Measurements from ENCODE around the gene POLE.

The POLE gene

DNA sequence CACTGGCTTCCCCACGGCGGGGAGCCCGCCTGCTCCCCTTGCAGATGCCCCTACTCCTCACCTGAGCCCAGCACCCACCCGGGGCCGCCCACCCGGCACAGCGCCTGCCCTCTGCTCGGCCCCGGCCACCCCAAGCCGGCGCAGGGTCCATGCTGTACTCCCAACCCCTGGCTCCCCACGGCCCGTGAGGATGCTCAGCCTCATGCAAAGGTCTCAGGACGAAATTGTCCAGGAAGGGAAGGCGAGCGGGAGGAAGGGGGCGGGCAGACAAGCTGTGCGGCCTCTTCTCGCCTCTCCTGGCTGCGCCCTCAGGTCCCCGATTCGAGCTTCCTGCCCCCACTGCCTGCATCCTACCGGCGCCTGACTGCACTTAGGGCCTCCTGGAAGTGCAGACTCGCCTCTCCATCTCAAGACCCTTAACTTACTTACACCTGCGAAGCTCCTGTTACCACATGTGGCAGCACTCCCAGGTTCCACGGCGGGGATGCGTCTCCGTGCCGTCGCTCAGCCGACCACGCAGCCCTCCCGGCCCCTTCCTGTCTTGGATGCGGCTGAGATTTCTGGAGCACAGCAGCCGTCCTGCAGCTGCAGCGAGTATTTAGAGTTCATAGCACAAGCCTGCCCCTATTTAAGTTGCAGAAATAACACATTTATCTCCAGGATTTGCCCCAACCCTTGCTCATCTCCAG lies 94.7 kb downstream of the POLE start:
- no peak for DNase-seq

DNA sequence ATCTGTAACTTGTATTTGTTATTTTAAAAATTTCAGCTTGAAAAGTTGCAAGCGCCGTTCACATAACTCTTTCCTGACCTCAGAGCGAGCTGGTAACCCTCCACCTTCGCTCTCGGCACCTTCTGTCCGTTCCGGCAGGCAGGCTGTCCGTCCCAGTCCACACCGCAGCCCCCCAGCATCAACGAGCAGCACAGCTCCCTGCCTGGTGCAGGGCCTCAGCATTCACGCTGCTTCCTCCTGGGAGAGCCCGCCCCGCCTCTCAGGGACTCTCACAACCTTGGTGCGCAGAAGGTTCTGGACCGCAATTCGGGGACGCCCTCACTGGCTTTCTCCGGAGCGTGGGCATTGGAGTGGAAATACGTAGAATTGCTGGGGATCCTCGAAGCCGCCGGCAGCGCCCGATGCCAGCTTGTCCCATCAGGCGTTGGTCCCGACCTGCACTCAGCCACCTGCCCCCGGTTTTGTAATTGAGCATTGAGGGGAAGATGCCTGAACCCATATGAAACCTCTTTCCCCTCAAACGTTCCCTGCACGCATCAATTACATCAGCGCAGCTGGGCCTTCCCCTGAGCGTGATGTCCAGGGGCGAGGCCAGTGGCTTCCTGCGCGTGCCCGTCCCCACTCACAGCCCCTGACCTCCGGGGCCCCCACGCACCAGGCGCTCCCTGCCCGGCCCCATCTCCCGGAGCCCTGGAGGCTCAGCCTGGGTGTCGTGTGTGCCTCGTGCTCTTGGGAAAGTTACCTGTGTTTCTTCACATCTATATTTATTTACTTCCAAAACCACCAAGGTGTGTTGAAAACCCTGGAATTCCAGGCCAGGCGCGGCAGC lies 95.8 kb downstream of the POLE start:
- no peak for DNase-seq

DNA sequence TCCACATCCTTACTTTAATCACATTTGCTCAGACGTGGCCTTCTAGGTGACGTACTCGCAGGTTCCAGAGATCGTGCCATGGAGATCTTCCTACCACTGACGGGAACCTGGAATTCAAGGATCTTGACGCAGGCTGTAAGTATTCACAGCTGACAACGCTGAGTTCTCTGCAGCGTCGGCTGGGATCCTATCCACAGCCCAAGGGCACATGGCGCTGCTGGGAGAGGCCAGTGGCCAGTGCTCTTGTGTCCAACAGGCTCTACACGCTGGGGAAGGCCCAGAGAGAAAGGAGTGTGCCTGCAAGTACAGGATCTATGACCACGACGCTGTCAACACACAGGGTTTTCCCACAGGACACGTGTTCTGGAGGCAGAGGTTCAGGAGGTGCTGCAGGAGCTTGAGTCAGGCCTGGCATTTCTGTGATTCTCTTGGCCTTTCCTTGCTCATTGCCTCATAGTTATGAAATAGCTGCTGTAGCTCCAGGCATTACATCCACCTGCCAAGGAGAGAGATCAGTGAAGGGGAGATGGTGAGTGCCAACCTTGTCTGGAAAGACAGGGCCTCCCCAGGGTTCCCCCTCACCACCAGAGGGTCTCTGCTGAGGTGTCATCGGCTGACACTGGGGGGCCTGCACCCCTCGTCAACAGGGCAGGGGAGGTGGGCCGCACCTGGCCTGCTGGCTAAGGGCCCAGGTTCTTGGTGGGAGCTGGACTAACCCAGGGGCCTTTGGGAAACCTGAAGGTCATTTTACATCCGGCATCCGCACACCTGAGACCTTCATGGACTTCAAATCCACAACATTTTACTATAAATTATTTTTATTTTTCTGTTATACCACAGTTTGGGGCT lies 98.1 kb downstream of the POLE start:
- DNase-seq: no peak

DNA sequence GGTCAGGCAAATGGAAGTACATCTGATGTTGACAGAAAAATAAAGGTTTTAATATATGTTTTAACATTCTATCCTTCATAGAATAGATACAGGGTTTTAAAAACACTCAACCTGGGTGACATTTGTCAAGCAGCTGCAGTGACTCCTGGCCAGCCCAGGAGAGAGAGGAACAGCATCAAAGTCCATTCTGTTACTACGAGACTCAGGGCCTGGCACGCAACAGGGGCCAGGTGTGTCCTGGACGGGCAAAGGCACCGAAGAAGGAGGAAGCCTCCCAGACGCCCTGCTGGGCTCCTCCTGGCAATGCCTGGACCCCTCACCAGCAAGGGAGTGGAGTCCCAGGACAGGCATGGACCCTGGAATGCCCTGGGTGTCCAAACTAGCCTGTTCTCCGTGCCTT lies 98.8 kb downstream of the POLE start:
- no peak for DNase-seq

DNA sequence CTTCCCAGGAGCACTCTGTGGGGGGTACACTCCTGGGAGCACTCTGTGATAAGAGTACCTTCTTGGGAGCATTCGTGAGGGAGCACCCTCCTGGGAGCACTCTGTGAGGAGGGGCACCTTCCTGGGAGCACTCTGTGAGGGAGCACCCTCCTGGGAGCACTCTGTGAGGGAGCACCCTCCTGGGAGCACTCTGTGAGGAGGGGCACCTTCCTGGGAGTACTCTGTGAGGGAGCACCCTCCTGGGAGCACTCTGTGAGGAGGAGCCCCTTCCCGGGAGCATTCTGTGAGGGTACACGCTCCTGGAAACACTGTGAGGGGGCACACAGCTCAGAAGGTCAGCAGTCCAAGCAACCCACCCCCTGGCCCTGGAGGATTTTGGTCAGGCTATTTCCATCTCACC lies 99.4 kb downstream of the POLE start:
- DNase-seq: no peak

DNA sequence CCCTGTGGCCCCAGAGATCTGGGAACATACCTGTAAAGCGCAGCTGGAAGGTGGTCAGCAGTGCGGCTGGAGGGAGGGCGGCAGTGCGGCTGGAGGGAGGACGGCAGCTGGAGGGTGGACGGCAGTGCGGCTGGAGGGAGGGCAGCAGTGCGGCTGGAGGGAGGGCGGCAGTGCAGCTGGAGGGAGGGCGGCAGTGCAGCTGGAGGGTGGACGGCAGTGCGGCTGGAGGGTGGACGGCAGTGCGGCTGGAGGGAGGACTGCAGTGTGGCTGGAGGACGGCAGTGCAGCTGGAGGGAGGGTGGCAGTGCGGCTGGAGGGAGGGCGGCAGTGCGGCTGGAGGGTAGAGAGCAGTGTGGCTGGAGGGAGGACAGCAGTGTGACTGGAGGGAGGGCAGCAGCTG lies 100.2 kb downstream of the POLE start:
- DNase-seq: no peak

DNA sequence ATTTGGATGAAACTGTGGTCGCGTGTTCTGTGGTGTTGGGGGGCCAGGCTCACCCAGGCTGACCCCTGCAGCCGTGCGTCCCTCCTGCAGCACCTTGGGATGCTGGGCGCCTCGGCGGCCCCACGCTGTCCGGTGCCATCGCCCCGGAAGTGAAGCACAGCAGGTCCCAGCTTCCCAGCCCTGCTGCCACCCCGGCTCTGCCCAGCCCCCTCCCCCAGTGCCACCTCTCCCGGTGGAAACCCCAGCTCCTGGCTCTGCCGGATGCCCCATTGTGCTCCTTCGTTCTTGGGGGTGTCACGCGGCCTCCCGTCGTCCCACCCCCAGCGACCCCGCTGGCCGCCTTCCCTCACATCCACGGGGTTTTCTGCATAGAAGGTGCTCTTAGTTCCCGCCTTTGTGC lies 102.0 kb downstream of the POLE start:
- DNase-seq: no peak

DNA sequence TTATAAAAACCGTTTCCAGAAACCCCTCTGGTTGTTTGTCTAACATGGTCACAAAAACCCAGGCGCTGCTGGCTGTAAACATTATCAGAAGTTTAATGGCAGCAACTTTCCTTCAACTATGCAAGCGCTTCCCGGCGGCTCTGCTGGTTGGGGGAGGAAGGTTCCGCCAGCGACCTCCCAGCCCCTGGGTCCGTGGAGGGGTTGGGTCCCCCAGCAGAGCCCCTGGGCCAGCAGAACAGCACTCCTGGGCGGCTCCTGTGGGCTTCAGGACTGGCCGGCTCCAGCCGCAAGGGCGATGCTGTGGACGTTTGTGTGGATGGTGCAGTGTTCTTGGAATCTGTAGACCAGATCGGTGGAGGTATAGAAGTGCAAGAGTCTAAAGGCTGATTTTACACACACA lies 102.7 kb downstream of the POLE start:
- no peak for DNase-seq

DNA sequence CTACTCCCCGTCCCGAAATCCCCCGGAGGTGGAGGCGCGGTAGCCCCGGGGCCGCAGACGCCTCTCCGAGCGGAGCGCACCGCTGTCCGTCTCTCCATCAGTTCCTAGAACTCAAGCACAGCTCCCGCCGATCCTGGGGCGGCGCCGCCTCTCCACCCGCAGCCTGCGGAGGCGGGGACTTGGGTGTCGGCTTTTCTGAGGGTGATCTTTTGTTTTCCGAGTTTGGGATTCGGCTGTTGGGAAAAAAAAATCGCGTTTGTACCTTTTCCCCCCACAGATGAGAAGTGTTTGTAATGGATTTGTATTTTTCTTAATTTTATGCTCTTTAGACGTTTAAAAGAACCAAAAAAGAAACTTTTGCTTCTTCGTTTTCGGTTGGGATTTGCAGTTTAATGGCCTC lies 103.4 kb downstream of the POLE start:
- DNase-seq: no peak

DNA sequence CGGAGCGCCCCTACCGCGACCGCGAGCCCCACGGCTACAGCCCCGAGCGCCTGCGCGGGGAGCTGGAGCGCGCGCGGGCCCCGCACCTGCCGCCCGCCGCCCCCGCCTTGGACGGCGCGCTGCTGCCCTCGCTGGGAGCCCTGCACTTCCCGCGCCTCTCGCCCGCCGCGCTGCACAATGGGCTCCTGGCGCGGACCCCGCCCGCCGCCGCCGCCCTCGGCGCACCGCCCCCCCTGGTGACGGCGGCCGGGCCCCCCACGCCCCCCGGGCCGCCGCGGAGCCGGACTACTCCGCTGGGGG lies 103.8 kb downstream of the POLE start:
- no peak for DNase-seq

DNA sequence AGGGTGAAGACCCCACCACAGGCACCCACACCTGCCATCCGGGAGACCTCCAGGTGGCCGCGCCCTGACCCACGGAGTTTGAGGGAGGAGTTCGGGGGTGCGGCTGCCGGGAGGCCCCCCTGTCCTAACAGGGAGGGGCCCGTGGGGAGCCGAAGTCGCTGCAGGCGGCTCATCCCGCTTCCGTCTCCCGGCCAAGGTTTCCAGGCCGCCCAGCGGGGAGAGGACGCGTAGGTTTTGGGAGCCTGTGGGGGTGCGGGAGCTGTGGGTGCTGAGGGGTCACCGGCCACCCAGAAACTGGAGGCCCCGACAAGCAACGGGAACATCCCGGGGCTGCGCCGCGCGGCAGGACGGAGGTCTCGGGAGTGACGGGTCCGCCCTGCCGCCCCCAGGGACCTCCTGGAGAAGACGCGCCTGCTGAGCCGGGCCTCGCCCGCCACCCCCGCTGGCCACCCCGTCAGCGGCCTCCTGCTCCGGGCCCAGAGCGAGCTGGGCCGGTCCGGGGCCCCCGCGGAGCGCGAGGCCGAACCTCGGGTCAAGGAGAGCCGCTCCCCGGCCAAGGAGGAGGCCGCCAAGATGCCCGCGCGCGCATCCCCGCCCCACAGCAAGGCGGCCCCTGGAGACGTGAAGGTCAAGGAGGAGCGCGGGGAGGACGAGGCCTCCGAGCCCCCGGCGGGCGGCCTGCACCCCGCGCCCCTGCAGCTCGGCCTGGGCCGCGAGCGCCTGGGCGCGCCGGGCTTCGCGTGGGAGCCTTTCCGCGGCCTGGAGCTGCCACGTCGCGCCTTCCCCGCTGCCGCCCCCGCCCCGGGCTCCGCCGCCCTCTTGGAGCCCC lies 104.3 kb downstream of the POLE start:
- DNase-seq: no peak

DNA sequence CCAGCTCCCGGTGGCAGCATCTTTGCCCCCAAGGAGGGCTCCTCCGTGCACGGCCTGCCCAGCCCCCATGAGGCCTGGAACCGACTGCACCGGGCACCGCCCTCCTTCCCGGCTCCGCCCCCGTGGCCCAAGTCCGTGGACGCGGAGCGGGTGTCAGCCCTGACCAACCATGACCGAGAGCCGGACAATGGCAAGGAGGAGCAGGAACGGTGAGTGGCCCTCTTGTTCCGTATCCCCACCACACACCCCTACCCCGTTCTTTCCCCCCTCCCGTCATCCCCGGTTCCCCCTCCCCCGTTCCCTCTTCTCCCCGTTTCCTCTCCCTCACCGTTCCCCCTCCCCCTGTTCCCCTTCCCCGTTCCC lies 105.1 kb downstream of the POLE start:
- no peak for DNase-seq

DNA sequence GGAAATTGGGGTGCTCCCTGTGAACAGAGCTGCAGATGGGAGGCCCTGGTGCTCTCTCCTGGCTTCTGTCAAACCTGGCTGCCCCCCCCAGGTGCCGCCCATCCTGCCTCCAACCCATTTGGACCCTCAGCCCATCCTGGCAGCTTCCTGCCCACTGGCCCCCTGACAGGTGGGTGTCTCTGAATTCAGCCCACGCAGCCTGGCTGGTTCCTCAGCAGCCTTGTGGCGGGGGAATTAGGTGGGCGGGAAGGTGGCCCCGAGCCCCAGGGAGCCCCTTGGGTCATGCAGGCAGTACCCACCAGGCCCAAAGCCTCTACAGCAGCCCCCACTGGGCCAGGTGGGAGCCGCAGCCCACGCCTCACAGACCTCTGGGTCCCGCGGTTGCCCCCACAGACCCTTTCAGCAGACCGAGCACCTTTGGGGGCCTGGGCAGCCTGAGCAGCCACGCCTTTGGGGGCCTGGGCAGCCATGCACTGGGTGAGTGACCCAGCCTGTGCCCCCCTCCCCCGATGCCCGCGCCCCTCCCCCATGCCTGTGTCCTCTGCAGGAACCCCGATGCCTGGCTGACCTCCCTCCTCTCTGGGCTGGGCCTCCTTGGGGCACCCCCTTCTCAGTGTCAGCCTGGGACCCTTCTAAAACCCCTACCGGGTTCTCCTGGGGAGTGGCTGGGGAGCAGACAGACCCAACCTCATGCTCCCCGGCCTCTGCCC lies 105.6 kb downstream of the POLE start:
- no peak for DNase-seq

DNA sequence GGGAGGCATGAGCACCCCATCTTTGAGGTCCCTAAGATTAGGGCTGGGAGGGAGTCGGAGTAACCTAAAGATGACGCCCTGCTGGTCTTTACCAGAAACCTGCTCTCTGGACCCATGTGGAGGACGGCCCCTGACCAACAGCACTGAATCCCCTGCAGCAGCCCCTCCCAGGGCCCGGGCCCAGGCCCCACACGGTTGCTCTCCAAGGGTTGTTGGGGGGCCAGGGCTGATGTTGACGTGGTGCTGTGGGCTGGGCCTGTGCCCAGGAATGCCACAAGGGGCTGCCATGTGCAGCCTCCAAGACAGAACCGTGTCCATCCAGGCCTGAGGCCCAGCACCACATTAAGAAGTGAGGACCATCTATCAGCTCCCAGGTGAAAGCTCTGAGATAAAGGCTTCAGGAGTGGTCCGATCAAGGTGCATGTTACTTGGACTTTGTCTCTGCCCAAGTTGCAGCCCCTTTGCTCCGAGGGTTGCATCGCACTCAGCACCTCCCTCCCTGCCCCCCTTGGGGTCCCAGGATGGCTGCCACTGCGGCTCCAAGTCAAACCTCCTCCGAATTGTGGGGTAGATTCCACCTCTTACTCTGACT lies 106.3 kb downstream of the POLE start:
- no peak for DNase-seq

DNA sequence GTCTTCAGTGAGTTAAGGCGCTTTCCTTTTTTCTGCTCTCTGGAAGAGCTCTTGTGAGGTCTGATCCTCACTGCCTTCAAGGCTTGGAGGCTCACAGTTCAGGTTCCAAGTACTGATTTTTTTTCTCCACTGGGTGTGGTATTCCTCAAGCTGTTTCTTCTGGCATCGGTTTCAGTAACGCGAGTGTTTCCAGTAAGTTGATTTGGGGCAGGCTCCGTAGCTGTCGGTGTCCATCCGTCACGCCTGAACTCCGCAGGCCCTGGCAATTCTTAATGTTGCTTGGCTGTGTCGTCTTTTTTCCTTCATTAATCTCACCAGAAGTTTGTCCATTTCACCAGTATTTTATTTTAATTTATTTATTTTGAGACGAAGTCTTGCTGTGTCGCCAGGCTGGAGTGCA lies 107.4 kb downstream of the POLE start:
- no peak for DNase-seq

DNA sequence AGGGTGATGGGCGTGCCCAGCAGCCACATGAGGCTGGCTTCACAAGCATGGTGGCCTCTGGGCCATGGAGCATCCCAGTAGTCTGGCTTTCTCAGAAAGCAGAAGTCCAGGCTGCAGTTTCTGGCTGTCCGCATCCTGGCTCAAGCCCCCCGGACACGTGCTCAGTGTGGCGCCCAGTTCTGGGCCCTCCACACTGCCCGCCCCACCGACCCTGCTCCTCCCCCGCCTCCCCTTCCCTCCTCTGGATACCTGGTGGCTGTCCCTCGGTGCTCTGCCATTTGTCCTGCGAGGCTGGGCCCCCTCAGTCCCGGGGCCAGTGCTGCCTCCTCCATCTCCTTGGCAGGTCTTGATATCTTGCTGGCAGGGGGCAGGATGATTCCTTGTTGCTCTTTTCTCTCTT lies 108.3 kb downstream of the POLE start:
- DNase-seq: no peak

DNA sequence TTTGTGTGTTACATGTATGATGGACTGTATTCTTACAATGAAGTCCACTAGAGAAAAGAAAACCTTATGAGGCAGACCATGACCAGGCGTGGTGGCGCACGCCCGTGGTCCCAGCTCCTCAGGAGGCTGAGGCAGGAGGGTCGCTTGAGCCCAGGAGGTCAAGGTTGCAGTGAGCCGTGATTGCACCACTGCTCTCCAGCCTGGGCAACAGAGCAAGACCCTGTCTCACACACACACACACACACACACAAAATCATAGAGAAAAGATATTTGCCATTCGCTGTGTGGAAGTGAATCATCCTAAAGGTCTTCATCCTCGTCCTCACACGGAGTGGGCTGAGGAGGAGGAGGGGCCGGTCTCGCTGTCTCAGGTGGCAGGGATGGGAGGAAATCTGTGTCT lies 109.0 kb downstream of the POLE start:
- DNase-seq: no peak

DNA sequence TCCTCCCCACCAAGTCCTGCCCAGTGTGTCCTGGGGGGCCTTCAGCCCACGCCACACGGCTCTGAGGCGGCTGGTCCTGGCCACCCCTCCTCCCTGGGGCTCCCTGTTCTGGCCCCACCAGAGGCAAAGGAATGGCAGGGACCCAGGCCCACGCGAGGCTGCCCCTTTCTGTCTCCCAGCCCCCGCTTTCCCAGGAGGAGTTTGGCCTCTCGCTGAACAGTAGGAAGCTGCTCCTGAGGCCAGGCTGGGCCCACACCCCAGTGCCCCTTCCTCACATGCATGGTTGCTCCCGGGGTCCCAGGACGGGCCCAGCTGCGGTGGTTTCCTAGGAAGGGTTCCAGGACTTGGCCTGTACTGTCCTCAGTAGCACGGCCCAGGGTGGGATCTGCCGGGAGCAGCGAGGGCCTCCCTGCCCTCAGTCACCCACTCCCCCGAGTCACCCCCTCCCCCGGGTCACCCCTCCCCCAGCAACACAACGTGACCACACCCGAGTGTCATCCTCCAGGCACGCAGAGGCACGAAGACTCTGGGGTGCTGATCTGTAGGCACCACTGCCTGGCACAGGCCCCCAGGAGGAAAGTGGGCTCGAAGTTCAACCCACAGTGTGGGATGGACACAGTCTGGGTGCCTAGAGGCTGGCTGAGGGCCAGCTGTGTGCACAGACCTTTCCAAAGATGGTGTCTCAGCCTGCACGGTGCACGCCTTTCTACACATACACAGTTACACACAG lies 109.8 kb downstream of the POLE start:
- no peak for DNase-seq

DNA sequence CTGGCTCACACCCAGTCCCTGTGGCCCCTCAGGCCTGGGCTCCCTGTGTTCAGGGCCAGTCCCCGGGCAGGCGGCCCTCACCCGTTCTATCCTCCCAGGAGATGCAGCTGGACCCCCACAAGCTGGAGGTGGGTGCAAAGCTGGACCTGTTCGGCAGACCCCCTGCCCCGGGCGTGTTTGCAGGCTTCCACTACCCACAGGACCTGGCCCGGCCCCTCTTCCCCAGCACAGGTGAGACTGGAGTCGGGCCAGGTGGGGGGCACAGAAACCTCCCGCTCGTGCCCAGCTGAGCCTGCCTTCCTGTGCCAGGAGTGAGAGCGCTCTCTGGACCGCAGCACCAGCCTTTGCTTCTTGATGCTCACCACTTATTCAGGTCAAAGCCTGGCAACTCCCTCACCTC lies 110.4 kb downstream of the POLE start:
- DNase-seq: no peak

DNA sequence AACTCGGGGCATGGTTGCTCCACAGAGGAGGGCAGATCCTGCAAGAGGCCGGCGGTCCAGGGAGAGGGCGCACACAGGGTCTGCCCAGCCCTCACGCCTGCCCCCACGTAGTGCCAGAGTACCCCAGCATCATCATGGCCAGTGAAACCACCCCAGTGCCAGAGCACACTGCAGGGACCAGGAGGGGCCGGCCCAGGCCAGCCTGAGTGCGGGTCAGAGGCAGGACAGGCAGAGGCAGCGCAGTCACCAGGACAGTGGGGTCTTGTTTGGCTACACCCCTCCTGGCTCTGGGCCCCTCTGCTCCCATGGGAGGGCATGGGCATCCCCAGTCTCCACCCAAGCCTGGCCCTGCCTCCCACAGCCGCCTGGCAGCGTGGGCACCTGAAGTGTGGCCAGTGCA lies 111.5 kb downstream of the POLE start:
- no peak for DNase-seq

DNA sequence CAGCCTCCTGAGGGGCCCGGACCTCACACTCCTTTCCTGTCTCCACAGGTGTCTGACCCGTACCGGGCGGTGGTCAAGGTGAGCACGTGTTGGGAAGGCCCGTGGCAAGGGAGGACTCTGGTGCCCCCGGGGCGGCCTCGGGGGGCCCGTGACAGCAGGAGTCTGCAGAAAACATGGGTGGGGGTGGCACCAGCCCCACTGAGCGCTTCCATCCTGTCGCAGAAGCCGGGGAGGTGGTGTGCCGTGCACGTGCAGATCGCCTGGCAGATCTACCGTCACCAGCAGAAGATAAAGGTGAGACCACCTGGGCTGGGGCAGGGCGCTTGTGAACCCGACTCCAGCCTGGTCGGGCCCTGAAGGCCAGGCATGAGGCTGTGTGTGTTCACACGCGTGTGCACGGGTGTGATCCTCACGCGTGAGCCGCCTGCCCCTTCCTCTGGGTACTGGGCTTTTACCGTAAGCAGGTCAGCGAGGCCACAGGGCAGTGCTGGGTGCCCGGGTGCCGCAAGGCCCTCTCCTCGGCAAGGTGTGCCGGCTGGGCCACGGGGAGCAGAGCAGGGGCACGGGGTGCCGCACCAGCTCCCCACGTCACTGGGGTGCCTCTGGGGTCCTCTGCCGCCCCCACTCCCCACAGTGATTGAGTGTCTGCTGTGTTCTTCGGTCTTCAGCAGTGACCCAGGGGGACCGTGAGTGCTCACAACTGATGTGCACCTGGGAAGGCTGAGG lies 112.7 kb downstream of the POLE start:
- no peak for DNase-seq
